HuH-7.5 (cell line): ENCODE measurements around the gene TMEM220.
A peak's percentile ranks its signal among the peaks of the same experiment; 100 is the strongest.
"Not testable (repeated sequence)": the region's sequence is repeated elsewhere in the genome, so short reads cannot be mapped to it uniquely, and the experiment has no call there.

ENCODE experiments used
- DNase-seq: peaks from one replicate; pipeline ENCODE4 v3.0.0; 2011; ENCODE audit warnings: low spot score

The TMEM220 gene

DNA sequence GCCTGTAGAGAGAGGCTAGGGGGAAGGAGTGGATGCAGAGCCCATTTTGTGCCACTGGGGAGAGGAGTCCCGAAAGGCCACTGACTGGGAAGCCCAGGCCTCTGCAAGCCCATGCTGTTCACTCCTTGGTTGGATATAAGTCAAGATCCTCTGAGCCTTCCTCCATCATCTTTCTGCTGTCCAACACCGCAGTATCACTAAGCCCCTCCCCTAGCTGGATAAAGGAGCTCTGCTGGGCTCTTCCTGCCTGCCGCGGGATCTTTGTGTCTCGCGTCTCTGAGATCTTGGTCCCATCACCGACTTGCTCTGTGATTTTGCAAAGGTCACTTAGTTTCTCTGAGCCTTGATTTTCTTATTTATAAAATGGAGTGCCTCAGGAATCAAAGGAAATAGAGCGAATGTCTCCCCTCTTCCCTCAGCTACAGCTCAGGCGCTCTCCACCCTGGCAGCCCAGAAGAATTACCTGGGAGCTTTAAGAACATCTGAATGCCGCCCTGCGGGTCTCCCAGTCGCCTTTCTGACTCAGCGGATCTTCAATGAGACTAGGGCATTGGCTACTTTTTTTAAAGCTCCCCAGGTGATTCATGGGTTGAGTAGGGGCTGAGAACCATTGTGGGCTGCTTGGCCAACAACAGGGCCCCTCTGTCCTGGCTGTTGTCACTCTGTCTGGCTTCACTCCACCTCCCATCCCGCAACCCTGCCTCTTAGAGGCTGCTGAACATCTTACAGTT, 25.2 kb upstream of the TMEM220 start:
- no peak for DNase-seq

DNA sequence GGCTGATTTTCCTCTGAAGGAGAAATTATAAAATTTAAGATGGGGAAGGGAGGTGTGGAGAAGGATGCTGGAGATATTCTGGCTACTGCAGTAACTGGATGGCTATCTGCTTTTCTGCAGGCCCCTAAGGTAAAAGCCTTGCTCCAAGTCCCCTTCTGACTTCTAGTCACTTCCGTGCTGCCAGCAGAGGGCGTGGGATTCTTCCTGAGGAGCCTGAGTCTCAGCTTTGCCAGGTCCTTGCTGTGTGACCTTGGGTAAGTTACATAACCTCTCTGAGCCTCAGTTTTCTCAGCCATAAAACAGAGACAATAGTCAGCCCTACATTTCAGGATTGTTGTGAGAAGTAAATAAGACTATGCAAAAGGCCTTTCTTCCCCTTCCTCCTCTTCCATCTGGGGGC, 24.3 kb upstream of the TMEM220 start:
- no peak for DNase-seq

DNA sequence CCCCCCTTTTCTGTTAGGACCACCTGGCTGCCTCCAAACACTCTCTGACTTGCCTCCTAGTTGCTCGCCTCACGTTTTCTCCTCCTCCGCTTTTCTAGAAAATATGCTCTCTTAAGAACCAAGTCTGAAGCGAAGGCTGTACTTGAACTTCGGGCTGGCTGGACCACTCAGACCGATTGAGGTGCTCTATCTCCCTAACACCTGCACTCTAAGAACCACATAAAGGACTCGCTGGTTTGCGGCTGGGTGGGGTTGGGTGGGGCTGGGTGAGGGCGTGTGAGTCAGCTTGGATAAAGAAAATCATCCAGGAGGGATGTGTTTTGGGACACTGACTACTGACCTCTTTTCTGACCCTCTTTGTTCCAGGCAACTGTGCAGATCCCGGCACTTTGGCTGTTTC, 22.9 kb upstream of the TMEM220 start:
- DNase-seq = no peak

DNA sequence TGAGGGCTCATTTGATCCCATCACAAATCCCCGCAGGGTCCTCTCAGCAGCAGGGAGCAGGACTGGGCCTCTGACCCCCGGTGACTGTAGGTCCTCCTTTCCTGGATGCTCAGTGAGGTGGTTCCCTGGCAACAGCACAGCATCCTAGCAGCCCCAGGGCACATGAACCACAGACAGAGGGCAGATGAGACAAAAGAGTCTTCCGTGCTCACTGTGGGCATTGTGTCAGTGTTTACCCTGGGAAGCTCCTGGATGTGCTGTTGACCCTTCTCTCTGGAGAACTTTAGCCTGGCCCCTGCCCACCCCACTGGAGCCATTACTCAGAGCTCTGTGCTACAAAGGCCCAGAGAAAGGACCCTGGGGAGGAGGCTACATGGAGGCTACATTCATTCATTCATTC, 21.7 kb upstream of the TMEM220 start:
- DNase-seq = no peak

DNA sequence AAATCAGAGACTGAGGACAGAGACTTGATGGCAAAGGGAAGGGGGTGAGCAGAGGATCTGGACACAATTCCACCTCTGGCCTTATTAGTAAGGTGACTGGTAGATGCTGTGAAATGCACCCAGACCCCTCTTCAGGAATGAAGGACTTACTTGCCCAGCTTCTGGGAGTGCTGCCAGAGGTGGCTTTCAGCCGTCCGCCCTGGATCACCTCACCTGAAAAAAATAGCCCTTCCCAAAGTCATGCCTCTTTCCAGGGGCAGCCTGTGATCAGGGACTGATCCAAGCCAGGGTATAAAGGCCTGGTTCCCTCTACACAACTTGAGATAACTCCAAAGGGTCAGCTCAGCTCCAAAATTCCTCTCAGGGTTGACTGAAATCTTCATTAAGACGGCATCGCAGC, 20.4 kb upstream of the TMEM220 start:
- DNase-seq = no peak

DNA sequence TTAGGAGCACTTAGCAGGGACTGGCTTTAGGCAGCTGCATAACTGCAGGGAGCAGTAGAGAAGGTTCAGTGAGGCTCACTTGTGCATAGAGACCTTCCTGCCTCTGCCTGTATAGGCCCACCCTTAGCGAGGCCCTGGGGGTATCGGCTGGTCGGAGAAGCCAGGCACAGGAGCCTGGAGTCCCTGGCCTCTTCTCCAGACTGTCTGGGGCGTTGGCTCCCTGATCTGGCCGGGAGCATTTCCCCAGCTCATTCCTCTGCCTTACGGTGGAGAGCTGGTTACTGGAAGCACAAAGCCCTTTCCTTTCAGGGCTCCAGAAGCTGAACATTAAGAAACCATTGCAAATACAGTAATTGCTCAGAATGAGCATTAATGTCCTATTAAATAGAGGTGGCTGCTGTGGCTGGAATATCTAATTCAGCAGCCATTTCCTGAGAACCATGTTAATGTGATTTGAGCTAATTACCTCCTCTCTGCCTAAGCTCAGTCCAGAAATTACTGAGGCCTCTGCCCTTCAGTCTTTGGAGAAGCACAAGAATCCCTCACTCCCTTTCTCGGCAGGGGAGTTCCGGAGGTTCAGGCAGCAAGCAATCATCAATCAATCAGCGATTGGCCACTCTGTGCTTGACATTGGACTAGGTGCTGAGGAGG, 18.8 kb upstream of the TMEM220 start:
- DNase-seq = no peak

DNA sequence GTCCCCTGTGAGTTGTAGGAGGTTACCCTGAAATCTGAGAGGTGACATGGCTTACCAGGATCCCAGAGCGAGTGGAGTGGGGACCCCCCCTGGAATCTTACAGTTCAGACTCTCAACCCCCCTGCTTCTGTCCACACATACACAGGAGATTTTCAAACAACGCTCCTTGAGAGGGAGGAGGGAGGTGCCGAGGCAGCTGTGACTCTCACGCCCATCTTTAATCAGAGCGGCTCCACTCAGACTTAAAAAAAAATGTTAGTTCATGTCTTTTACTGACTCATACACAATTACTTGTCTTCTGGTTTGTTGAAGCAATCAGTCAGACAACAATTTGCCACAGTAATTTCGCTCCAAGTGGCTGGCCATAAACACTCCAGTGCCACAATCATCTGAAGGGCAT, 15.4 kb upstream of the TMEM220 start:
- no peak for DNase-seq

DNA sequence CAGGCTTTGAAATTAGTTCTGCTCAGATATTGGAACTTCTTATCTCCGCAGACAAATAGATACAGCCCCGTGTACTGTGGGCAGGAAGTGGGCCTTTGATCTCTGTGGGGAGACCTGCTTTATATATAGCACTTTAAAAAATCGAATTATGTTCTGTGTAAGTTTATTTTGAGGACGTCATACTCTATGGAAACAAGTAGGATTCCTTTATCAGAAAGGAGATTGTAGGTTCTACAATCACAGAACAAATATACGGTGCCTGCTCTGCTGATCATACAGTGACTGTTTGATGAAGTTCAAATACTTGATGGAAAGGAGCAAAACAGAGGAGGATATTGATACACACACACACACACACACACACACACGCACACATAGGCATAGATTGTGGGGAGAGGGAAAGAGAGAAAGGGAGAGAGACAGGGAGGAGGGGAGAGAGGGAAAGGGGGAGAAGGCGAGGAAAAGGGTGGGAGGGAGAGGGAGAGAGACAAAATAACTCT, 14.7 kb upstream of the TMEM220 start:
- DNase-seq = no peak

DNA sequence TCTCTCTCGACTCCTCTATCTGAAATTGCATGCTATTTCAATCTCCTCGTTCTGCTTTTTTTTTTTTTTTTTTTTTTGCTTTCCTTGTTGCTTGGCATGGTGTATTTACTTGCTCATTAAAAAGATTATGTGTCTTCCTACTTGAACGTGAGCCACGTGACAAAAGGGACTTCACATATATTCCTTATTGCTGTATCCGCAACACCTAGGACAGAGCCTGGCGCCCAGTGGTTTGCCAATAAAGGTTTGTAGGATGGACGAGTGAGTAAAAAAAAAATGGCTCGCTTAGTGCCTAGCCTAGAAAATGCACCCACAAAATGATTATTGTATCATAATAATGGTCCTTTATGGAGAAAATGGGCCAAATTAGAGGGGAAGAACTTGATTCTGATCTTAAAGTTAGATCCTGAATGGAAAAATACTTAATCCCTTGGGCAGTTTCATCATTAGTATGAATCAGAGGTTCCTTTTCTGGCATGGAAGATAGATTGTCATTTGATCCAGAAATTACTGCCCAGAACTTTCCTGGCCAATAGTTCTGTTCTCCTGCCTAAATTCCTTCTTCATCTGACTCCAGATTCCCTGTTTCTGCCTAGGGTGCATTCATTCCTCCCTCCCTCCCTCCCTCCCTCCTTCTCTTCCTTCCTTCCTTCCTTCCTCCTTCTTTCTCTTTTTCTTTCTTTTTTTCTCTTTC, 13.6 kb upstream of the TMEM220 start:
- DNase-seq = no peak

DNA sequence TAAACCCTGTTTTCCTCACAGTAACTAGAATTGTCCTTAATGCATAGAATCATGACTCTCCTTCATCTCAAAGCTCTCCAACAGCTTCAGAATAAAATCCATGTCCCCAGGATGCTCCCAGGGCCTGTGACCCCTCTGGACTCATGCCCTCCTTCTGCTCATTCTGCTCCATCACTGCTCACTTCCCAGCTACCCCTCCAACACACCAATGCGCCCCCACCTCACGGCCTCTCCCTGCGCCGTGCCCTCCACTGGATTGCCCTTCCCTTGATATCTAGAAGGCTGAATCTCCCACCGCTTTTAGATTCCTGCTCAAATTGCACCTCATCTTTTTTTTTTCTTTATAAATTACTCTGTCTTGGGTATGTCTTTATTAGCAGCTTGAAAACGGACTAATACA, 12.6 kb upstream of the TMEM220 start:
- DNase-seq = no peak

DNA sequence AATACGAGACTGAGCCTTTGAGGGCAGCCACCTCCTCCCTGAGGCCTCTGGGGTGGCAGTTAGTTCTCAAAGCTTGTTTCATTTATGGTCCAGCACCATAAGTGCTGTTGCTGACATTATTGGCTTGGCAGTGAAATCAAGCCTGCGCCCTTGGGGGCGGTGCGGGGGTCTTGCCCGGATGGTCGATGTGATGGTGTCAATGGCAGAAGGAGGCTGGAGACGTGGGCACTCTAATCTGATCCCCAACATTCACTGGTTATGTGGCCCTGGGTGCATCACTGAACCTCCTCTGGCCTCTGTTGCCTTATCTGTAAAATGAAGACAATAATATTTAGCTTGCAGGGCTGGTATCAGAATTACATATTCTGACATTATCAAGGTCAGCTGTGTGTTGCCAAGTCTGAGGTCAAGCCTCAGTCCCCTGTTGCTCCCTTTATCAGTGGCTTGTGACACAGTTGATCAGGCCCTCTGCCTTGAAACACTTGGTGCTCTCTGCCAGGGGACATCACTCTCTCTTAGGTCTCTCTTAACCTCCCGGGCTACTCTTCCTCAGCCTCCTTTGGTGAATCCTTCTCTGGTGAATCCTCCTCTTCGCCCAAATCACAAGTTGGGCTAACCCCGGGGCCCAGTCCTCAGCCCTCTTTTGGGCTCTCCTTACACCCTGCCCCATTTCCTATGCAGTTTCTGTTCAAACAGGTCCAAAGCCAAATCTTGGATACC, 11.8 kb upstream of the TMEM220 start:
- DNase-seq = no peak

DNA sequence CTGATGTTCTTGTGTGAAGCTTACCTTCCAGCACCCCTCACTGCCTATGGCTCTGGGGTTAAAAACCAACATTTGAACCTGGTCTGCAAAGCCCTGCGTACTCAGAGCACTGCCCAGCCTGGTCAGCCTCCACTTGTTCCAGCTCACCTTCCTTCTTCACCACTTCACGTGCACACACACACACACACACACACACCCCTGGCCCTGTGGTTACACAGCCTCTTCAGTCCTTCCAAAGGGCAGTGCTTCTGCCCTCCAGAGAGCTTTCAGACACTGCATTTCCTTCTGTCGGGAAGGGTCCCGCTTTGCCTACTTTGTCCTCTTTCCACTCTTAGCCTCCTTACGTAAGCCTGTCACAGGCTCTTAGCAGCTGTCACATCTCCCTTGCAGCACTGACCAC, 9.6 kb upstream of the TMEM220 start:
- no peak for DNase-seq

DNA sequence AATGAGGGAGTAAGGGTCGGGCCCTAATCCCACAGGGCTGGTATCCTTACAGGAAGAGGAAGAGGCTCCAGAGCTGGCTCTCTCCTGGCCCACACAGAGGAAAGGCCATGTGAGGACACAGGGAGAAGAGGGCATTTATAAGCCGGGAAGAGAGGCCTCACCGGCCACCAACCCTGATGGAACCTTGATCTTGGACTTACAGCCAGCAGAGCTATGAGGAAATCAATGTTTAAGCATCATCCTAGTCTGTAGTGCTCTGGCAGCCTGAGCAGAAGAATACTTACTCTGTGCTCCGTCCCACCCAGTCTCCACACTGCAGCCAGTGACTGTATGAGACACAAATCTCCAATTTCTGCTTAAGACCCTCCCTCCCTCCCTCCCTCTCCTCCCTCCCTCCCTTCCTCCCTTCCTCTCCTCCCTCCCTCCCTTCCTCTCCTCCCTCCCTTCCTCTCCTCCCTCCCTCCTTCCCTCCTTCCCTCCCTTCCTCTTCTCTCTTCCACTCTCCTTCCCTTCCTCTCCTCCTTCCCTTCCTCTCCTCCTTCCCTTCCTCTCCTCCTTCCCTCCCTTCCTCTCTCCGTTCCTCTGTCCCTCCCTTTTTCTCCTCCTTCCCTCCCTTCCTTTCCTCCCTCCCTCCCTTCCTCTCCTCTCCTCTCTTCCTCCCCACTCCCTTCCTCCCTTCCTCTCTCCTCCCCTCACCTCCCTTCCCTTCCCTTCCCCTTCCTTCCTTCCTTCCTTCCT, 8.9 kb upstream of the TMEM220 start:
- no peak for DNase-seq

DNA sequence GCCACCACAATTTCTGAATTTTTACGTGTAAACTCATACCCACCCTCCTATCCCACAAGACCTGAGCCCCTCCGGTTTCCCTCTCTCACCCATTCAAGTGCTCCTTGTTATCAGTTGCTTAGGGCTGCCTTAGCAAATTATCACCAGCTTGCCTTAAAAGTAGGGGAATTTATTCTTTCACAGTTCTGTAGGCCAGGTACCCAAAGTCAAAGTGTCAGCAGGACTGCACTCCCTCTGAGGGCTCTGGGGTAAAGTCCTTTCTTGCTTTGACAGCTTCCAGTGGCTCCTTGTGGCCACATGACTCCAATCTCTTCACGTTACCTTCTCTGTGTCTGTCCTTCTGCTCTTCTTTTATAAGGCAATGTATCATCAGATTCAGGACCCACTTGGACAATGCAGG, 7.9 kb upstream of the TMEM220 start:
- DNase-seq = no peak

DNA sequence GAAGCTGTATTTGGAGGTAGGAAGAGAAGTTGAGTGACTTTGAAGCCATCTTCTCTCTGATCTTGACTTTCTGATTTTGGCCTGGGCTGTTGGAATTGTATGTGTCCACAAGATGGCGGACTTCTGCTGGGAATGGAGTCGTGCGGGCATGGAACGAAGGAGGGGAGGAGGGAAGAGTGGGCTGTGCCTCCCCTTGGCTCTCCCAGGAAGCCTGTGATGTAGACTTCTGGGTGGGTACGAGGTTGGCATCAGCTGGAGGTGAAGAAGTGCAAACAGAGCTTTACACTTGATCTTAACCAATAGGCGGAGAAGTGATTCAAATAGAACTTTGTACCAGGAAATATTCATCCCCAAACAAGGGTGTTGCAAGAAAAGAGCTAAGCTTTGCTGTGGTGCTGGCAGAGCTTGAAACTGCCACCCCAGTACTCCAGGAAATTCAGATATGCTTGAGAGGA, 7.4 kb upstream of the TMEM220 start:
- peak; percentile 46 for DNase-seq

DNA sequence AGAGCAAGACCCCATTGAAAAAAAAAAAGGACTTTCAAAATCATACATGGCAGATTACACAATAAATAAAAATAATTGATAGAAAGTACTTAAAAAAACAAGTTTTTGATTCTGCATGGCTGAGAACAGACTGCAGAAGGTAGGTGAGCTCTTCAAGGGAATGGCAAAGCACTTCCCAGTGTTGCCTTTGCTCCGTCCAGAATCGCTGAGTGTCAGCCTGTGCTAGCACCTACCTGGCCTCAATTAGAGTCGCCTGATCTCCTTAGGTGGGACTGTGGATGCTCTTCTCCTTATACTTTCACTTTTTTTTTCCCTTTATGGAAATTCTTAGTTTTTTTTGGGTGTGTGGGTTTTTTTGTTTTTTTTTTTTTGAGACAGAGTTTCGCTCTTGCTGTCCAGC, 6.0 kb upstream of the TMEM220 start:
- no peak for DNase-seq

DNA sequence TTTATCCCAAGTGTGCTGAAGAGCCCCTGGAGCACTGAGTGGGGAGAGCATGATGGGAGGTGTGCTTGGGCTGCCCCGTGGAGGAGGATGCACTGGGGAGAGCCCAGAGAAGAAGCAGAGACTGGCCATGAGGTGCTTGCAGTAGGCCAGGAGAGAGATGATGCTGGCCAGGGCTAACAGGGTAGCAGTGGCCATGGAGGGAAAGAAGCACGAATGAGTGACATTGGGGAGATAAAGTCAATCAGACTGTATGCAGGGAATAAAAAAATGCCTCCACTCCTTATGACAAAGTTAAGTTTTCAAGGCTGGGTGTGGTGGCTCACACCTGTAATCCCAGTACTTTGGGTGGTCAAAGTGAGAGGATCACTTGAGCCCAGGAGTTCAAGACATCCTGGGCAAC, 5.4 kb upstream of the TMEM220 start:
- DNase-seq = no peak

DNA sequence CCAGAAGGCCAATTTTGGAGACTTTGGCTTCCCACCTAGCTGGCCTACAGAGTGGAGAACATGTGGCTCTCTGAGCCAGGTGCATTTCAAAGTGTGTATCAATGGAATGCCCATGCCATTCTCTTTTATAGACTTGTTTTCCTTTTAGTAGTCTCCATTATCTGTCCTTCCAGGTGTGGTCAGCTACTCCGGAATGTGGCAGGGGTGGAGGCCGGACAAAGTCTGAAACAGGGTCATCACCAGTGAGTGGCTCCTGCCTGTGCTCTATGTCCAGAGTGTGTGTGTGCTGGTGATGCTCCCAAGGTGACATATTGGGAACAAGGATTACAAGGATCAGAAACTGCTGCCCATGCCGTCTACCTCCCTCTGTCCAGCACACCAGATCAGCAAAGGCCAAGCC, 3.8 kb upstream of the TMEM220 start:
- no peak for DNase-seq

DNA sequence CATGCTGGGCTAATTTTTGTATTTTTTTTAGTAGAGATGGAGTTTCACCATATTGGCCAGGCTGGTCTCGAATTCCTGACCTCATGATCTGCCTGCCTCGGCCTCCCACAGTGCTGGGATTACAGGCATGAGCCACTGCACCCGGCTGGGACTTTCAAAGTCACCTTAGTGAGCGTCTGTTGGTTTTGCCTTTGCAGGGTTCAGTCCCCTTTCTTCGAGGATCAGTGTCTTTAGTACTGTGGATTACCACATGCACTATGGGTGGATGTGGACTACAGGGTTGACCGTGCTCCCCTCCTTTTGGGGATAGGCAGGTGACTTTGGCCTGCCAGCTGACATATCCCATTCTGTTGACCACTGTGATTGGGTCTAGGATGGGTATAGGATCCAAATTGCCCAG, 2.3 kb upstream of the TMEM220 start:
- not testable (repeated sequence) for DNase-seq

DNA sequence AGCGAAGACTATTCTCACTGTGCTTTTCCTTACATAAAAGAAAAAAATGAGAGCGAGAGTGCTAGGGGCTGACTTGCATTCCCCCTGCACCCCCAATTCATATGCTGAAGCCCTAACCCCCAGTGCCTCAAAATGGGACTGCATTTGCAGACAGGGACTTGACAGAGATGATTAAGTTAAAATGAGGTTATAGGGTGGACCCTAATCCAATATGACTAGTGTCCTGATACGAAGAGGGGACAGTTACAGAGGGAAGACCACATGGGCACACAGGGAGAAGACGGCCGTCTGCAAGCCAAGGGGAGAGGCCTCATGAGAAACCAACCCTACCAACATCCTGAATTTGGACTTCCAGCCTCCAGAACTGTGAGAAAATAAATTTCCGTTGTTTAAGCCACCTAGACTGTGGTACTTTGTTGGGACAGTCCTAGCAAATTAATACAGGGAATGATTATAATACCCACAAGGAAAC, 1.6 kb upstream of the TMEM220 start:
- DNase-seq = no peak

DNA sequence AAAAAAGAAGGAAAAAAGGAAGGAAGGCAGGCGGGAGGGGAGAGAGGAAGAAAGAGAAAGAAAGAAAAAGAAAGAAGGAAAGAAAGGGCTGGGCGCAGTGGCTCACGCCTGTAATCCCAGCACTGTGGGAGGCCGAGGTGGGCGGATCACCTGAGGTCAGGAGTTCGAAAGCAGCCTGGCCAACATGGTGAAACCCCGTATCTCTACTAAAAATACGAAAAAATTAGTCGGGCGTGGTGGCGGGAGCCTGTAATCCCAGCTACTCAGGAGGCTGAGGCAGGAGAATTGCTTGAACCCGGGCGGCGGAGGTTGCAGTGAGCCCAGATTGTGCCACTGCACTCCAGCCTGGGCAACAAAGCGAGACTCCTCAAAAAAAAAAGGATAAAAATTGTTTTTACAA, 424 bp upstream of the TMEM220 start:
- not testable (repeated sequence) for DNase-seq
